GM10847 (cell line): ENCODE data around the gene CDHR2.

ENCODE experiments used
- POLR2A ChIP-seq: IDR thresholded peaks from 2 replicates; pipeline ENCODE4 v1.6.1; 2011; ENCODE audit not compliant: insufficient read length; ENCODE audit errors: extremely low read depth

CDHR2 gene

DNA sequence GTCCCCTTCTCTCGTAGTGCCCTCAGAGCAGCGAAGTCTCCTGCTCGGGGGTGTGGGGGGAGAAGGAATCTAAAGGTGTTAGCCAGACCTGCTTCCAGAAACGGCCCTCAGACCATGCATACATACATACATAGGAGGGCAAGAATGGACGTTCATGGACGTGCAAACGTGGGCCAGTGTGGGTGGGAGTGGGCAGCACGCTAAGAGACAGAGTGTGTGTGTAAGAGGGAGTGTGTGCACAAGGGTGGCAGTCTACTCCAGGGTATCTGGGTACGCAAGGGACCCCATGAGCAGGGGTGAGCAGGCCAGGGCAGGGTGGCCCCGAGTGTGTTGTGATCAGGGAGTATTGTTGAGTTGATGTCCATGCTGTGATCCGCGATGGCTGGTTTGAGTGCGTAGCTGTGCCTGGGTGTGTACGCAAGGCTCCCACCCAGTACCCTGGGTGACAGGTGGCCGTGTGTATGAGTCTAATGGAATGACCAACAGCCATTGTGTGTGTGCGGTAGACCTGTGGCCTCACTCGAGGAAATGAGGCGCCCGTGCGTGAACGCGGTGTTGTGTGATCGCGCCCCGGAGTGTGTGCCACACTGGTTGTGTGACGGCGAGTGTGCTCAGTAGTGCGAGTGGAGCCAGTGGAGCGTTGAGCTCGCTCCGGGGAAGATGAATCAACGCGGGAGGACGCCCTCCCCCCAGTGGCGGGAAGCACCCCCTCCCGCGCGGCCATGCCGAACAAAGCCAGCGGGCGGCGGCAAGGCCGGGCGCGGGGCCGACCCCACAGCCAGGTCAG is 60.0 kb downstream of the CDHR2 start:
- TF ChIP-seq POLR2A: no peak

DNA sequence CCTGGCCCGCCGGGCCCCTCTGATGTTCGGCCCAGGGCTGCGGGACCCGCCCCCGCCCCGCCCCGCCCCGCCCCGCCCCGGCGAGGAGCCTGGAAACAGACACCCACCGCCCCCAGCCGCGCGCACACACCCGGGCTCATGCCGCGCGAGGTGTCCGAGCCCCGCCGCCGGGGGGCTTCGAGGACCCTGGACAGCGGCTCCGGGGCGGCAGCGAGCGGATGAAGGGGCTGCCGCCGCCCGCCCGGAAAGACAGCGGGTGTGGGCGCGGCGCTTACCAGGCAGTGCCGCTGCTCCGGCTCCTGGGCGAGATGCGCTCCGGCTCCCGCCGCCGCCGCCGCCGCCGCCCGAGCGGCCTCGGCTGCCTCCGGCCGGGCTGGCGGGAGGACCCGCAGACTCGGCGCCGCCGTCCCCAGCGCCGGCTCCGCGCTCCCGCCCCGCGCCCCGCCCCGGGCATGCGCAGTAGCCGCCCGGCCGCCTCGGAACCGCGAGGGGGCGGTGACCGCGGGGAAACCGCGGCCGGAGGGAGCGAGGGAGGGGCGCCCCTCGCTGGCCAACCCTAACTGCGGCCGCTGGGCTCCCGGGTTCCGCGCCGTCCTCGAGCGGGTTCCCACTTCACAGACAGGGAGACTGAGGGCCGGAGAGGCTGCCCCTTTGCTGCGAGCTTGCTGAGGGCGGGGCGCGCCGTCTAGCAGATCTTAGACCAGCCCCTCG is 60.7 kb downstream of the CDHR2 start, which contains the start of gene GPRIN1:
TSS of gene GPRIN1 (minus strand) at position 433 of the 711 bp plus-strand sequence. CDS start 10,322 bp downstream, outside the sequence.
- TF ChIP-seq POLR2A: peak; percentile 12

DNA sequence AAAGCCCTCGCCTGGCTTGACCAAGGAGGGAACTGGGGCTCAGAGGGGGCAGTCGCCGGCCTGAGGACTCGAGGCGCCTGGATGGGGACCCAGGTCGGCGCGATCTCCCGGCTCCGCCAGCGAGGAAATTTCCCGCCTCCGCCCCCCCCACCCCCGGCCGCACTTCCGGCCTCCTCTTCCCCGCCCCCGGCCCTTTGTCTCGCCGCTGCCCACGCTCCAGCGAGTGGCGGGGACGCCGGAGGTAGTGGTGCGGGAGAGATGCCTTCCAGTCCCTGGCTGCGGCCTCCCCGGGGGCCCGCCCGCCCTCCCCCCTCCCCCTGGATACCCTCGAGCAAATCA is 61.3 kb downstream of the CDHR2 start:
- no peak for TF ChIP-seq POLR2A

DNA sequence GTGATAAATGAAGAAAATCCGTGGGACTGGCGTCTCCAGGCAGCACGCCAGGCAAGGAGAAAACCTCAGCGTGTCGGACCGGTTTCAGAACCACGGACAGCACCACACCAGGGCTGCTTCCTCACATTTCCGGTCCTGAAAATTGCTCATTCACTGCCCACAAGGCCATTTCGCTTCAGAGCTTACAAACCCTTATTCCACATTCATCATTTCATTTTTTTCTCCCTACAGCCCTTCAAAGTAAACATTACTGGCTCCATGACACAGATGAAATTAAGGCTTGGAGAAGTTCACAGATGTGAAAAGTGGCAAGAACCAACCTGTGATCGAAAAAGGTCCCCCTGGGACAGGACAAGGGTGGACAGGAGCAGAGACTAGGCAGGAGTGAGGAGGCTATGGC is 62.3 kb downstream of the CDHR2 start:
- no peak for TF ChIP-seq POLR2A

DNA sequence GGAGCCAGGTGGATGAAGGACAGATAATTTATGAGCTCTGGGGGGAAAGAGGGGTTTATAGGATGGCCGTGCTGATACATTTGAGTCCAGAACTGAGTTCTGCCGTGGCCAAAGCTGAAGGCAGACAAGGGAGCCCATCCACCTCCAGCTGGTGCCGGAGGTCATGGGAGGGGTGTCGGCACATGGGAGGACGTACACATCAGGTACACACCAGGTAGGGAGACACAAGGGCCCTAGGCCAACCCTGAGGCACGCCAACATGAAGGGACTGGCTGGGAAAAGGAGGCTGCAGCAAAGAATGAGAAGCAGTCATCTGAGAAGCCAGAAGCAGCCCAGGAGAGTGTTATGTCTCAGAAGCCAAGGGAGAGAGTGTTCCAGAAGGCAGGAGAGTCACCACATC is 62.9 kb downstream of the CDHR2 start:
- no peak for TF ChIP-seq POLR2A

DNA sequence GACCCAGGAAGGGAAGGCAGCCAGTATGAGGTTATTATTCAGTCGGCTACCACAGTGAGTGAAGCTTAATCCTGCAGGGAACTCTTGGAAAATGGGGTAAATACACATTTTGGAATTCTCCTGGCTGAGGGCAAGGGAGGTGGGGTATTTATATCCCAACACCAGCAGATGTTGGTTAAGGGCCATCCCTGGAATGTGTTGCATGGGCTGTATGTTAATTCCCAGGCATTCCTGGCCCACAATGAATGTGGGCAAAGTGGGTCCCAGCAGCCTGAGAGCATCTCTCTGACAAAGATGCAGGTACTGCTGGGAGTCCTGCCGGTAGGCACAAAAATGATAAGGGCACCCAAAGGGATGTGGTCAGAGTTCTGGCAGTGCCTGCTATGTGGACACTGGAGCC is 63.7 kb downstream of the CDHR2 start:
- TF ChIP-seq POLR2A: no peak

DNA sequence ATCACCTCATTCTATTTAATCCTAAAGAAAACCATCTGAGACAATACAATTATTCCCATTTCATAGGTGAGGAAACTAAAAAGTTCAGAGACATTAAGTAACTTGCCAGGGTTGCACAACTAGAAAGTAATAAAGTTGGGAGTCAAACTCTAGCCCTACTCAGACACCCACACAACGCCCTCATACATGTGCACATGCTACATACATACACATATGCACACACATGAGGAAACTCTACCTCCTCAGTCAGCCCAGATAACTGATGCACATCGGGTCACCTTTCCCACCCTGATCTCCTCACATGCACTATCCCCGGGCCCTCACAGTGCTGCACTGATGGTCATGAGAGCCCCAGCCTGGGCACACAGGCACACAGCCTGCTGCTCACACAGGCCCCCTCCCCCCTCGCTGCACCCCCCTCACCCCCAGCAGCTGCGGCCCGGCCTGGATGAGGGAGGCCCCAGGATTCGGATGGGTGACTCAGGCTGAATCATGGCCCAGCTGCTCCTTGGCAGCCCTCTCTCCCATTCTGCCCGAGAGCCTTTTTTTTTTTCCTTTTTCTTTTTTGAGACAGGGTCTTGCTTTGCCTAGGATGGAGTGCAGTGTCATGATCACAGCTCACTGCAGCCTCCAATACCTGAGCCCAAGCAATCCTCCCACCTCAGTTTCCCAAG is 65.8 kb downstream of the CDHR2 start:
- TF ChIP-seq POLR2A: no peak

DNA sequence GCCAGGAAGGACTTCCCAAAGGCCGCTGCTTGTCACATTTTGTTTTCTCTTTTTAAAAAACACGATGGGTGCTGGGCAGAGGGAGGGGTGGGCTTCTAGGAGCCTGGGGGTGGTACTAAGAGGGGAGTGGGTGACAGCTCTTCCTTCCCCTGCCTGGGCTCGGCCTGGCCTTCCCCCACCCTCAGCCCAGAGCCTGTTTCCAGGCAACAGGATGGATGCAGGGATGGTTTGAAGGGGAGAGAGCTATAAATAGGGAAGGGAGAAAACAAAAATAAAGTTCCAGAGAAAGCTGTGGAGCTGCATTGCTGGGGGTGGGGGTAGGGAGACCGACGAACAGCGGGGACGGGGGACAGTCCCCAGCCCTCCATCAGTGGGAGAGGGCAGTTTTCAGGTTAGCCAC is 67.4 kb downstream of the CDHR2 start:
- TF ChIP-seq POLR2A: no peak

DNA sequence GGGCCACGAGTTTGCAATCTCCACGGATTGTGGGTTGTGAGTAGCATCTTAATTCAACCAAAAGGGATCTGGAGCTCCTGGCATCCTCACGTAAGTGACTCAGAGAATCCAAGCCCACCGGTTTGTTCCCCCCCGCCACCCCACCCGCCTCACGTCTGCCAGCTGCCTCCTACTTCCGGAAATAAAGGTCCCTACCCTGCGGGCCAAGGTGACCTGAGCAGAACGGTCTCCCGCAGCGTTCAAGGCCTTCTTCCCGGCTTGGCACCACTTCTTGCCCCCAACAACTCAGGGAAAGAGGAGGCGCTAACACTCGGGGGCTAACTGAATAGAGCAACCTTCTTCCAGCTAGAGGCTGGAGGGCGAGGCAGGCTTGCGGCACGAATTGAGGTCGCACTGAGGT is 69.6 kb downstream of the CDHR2 start:
- TF ChIP-seq POLR2A: no peak

DNA sequence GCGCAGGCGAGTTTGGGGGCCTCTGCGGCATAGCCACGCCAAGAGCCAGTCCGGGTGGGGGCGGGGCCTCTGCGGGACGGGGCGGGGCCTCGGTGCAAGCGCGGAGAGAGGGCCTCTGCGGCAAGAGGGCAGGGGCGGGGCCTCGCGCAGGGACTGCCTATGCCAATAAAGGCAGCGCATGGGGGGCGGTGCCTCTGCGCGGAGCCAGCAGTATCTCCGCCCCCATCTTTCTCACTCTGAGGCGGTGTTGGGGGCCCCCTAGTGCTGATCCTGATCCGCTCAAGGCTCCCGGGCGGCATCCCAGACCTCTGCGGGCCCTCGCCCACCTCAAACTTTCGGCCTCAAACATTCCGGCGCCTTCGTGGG is 70.0 kb downstream of the CDHR2 start:
- TF ChIP-seq POLR2A: no peak

DNA sequence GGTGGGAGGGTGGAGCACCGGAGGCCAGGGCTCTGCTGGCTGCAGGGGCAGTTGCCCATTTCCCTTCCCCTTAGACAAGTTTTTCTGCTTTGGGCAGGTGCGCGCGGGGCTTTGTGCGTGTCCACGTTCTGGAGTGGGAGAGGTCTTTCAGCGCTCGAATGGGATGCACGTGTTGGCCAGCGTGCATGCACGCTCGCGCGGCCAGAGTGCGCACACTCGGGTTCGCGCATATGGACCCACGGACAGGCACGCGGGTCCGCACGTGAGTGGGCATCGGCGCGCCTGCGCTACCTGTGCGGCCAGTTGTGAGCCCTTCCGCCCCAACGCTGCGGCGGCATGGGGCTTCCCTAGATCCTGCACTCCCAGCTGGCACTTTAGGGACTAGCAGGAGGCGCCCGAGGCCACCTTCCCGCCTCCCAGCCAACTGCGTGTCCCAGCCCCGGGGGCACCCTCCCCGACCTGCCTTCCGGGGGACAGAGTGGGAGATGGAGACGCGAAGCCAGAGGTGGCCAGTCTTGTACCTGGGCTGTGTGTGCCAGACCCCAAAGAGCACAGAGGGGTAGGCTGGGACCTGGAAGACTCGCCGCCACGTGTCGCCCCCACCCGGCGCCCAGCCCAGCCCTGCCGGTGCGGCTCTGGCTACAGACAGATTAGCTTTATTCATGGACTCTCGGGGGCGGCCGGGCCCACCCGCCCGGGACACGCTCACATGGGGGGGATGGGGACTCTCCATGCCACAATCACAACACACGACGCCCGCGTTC is 70.6 kb downstream of the CDHR2 start:
- no peak for TF ChIP-seq POLR2A

DNA sequence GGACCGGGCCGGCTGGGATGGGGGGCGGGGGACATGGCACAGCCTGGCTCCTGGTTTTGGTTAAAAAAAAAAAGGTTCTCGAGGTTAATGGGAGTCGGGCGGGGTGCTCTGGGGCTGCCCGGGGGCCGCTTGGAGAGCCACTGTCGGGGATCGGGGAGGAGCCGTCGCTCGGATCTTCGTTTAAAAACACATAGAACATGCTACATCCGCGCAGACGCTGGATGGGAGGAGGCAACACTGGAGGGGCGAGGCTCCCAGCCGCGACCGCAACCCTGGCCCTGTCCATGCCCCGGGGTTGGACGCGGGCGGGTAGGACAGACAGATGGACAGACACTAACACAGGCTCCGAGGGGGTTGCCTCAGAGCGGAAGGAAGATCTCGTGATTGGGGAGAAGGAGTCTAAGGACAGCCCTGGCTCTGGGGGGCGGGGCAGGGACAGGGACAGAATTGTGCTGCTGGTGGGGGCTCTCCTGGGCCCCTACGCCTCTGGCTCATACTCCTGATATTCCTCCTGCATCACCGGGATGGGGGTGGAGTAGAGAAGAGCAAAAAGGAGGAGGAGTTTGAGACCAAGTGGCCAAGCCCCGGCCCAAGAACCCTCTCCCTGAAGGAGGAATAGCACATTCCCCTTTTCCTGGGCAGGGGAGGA is 71.3 kb downstream of the CDHR2 start:
- no peak for TF ChIP-seq POLR2A

DNA sequence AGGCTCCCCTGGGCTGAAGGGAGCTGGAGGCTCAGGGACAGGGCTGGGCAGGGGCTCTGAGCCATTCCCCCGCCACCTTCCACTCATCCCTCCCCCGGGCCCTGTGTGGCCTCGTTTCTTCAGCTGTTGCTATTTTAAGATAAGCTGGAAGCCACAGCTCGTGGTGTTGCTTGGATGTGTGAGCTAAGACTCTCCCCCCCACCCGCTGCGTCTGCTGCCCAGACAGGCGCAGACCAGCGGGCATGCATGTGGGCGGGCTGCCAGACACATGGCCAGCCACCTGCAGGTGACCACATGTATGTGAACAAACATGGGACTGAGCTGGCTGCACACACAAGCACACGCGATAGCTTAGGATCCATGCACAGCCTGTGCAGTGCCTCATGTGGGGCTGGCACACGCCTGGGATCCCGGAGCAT is 72.5 kb downstream of the CDHR2 start:
- no peak for TF ChIP-seq POLR2A

DNA sequence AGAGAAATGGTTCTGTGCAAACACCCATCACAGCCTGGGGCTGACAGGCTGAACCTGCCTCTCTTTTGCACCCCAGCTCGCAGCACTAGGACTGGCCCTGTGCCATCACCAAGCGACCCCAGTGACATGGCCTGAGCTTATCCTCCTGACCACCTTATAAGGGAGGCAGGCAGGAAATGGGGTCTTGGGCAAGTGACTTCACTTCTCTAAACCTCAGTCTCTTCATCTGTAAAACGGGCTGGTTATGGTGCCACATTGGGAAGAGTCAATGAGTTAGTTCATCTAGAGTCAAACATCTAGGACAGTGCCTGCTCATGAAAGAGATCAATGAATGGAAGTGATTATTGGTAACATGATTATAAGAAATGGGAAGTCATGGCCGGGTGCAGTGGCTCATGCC is 75.0 kb downstream of the CDHR2 start:
- no peak for TF ChIP-seq POLR2A

DNA sequence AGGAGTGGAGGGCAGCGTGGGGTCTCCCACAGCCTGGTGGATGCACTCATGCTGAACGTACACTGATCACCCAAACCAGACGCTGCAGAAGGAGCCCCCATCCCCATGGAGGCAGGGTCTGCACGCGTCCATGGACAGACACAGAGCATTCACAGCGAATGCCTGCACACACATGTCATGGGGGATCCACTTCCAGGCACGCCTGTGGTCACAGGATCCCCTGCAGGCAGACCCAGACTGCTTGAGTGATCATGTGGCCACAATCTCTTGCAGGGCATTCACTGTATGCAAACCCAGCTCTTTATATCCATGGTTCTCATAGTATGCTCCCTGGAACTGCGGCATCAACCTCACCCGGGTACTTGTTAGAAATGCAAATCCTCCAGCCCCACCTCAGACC is 75.8 kb downstream of the CDHR2 start:
- TF ChIP-seq POLR2A: no peak

DNA sequence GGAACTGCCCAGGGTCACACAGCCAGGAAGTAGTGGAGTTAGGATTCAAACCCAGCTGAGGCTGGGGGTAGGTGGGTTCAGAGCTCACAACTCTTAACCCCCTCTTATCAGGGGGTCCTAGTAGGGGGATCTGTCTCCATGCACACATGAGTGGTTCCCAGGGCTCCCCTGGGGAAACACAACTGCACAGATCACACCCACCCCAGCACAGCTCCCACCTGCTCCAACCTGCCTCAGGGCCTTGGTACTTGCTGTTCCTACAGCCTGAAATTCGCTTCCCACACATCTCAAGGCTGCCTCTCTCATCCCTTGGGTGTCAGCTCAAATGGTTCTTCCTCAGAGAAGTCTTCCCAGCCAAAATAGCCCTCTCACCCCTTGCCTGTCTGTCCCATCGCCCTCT is 76.4 kb downstream of the CDHR2 start:
- TF ChIP-seq POLR2A: no peak
